Superior temporal gyrus (tissue), 1 donor: ENCODE data around the gene YBX3.

Source experiments
- DNase-seq: peaks from one replicate; pipeline ENCODE4 v3.0.0-alpha.2; 2016; ENCODE audit errors: extremely low spot score

YBX3 gene

DNA sequence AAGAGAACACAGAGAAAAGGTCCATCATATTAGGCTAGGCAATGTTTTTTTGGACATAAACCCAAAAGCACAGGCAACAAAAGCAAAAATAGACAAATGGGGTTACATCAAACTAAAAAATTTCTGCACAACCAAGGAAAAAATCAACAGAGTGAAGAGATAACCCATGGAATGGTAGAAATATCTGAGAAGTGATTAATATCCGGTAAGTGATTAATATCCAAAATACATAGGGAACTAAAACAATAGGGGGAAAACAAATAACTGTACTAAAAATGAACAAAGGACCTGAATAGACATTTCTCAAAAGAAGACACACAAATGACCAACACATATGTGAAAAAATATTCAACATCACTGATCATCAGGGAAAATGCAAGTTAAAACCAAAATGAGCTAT lies 53.6 kb downstream of the YBX3 start:
- DNase-seq = no peak

DNA sequence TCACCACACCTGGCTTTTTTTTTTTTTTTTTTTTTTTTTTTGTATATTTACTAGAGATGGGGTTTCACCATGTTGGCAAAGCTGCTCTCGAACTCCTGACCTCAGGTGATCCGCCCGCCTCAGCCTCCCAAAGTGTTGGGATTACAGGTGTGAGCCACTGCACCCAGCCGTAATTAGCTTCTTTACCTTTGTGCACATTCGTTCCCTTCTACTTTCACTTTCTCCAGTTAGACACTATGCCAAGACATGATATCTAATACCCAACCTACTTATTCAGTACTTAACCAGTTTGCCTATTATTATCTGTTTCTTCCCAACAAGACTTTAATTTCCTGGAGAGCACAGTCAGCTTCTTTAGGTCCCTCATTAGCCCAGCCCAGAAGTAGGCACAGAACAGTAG lies 54.6 kb downstream of the YBX3 start:
- no peak for DNase-seq

DNA sequence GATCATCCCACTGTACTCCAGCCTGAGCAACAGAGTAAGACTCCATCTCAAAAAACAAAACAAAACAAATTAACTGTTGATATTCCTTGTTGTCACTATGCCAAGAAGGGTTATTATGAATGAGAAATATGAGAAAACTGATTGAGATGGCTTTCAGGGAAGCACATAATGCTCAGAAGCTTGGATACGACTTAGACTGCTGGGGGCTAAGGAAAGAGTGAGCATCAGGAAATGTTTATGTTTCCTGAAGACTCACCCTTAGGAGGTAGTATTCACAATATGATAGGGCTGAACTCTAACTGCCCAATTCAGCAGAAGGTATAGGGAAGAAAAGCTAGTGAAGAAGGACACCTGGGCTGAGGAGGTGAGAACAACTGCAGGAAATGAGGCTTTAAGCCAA lies 55.5 kb downstream of the YBX3 start:
- DNase-seq = no peak

DNA sequence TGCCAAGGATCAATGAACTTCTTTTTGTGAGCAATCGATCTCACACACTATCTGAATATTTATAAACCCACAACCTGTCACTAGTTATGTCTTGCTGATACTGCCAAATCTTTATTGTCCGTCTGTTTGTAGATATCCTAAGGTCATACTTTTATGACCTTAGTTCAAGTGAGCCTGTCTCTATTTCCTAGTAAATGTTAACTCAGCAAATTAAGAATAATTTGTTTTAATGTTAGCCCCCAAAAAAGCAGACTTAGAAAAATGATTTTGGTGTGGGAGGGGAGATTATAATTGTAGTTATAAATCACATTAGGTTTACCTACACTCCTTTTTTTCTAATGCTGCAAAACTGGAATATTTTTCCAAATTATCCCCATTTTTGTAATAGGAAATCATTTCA lies 58.6 kb downstream of the YBX3 start:
- DNase-seq = no peak

DNA sequence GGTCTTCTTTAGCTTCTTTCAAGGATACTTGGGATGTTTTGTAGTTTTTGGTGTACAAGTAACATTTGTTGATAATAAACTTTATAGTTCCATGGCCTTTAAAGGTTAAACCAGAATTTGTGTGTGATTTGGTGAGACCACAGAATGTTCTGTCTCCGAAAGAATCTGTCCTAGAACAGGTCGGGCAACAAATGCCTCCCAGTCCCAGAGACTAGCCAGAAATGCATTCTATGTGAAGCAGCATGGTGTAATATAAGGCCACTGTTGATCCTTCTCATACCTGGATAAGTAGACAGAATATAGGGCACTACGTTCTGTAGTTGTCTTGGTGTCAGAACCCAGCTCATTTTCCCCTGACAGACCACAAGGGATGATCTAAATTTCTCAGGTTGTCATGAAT lies 59.3 kb downstream of the YBX3 start:
- DNase-seq = no peak

DNA sequence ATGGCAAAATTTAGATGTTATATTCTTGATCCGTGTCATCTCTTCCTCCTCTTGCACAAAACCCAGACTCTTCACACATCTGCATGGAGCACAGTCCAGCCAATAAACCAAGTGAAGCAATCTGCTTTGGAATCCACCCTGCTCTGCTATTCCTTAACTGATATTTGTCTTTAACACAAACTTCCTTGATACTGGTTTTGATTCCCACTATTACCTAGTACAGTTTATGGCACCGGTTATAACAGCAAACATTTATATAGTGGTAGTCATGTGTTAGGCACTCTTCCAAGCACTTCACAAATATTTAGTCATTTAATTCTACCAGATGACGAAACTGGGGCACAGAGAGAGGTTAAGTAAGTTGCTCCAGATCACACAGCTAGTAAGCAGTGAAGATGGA lies 61.8 kb downstream of the YBX3 start:
- no peak for DNase-seq

DNA sequence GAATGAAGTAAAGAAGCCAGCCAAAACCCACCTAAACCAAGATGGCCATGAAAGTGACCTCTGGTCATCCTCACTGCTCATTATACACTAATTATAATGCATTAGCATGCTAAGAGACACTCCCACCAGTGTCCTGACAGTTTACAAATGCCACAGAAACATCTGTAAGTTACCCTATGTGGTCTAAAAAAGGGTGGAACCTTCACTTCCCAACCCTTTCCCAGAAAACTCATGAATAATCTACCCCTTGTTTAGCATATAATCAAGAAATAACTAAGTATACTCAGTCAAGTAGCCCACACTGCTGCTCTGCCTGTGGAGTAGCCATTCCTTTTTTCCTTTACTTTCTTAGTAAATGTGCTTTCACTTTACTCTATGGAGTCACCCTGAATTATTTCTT lies 69.1 kb downstream of the YBX3 start:
- no peak for DNase-seq

DNA sequence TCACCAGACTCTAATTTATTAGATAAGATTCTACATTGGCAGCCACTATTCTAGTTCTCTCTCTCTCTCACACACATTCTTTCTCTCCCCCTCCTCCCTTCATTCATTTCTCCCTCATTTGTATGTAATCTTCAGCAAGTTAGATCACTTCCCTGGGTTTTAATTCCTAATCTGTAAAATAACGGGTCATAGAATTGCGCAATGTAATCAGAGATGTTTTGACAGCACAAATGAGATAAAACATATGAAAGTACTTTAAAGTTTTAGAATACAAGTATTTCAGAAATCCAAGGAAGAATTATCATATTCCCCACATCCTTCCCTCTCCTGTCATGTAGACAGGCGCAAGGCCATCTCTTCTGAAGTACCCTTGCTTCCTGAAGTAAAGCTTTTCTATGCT lies 70.9 kb downstream of the YBX3 start:
- DNase-seq = no peak
